Measurements from ENCODE around the gene GGA2. TPM values are rescaled to one million over a fixed set of nuclear protein-coding genes. Genes with fewer than 3 reads are reported as not detected.
A peak's percentile ranks its signal among the peaks of the same experiment; 100 is the strongest.
"Not testable (repeated sequence)": the region's sequence is repeated elsewhere in the genome, so short reads cannot be mapped to it uniquely, and the experiment has no call there.

Gene GGA2
- total RNA-seq, 1 experiment from 2014 or later = 32.1 TPM

- DNase-seq (ENCODE audit: low read depth) = no peak
Measured at GRCh38 chr16:23478566-23478965, 31.7 kb downstream of the GGA2 start.

GRCh38 chr16:23476289-23476688 is 34.0 kb downstream of the GGA2 start:
- no peak for DNase-seq (ENCODE audit: low read depth)

GRCh38 chr16:23469814-23470213 is 40.5 kb downstream of the GGA2 start:
- no peak for DNase-seq (ENCODE audit: low read depth)

GRCh38 chr16:23466162-23466885 is 44.0 kb downstream of the GGA2 start:
- DNase-seq (ENCODE audit: low read depth) = peak; percentile 96

- no peak for DNase-seq (ENCODE audit: low read depth)
Measured at GRCh38 chr16:23465179-23465578, 45.1 kb downstream of the GGA2 start.

GRCh38 chr16:23464196-23464595 is 46.1 kb downstream of the GGA2 start:
- no peak for DNase-seq (ENCODE audit: low read depth)

GRCh38 chr16:23462994-23463393 is 47.3 kb downstream of the GGA2 start:
- DNase-seq (ENCODE audit: low read depth) = not testable (repeated sequence)

GRCh38 chr16:23453338-23454052 is 56.8 kb downstream of the GGA2 start:
- no peak for DNase-seq (ENCODE audit: low read depth)

- DNase-seq (ENCODE audit: low read depth) = peak; percentile 84
Measured at GRCh38 chr16:23452572-23453337, 57.5 kb downstream of the GGA2 start, which contains the start of gene COG7. COG7 (minus strand) TSS chr16:23453189; CDS start chr16:23452994, 195 bp downstream.

- DNase-seq (ENCODE audit: low read depth) = peak; percentile 6
Measured at GRCh38 chr16:23452221-23452571, 58.1 kb downstream of the GGA2 start.

- no peak for DNase-seq (ENCODE audit: low read depth)
Measured at GRCh38 chr16:23448392-23448791, 61.9 kb downstream of the GGA2 start.

- not testable (repeated sequence) for DNase-seq (ENCODE audit: low read depth)
Measured at GRCh38 chr16:23437542-23437941, 72.8 kb downstream of the GGA2 start.

- no peak for DNase-seq (ENCODE audit: low read depth)
Measured at GRCh38 chr16:23436951-23437350, 73.3 kb downstream of the GGA2 start.

- peak; percentile 31 for DNase-seq (ENCODE audit: low read depth)
Measured at GRCh38 chr16:23435500-23435899, 74.8 kb downstream of the GGA2 start.

- peak; percentile 65 for DNase-seq (ENCODE audit: low read depth)
Measured at GRCh38 chr16:23434380-23434779, 75.9 kb downstream of the GGA2 start.

GRCh38 chr16:23433261-23433920 is 76.9 kb downstream of the GGA2 start:
- no peak for DNase-seq (ENCODE audit: low read depth)

- no peak for DNase-seq (ENCODE audit: low read depth)
Measured at GRCh38 chr16:23432176-23433128, 77.8 kb downstream of the GGA2 start.

GRCh38 chr16:23428351-23428750 is 81.9 kb downstream of the GGA2 start:
- no peak for DNase-seq (ENCODE audit: low read depth)

- no peak for DNase-seq (ENCODE audit: low read depth)
Measured at GRCh38 chr16:23424292-23424958, 85.9 kb downstream of the GGA2 start.

- DNase-seq (ENCODE audit: low read depth) = peak; percentile 90
Measured at GRCh38 chr16:23423496-23424049, 86.7 kb downstream of the GGA2 start.

Measured in LHCN-M2 (cell line).